ENCODE measurements around the gene ZBTB16. TPM values are rescaled to one million over a fixed set of nuclear protein-coding genes. Genes with fewer than 3 reads are reported as not detected.

ZBTB16 gene
- total RNA-seq, 1 donor from 2014 or later, result 0.54 TPM

DNA sequence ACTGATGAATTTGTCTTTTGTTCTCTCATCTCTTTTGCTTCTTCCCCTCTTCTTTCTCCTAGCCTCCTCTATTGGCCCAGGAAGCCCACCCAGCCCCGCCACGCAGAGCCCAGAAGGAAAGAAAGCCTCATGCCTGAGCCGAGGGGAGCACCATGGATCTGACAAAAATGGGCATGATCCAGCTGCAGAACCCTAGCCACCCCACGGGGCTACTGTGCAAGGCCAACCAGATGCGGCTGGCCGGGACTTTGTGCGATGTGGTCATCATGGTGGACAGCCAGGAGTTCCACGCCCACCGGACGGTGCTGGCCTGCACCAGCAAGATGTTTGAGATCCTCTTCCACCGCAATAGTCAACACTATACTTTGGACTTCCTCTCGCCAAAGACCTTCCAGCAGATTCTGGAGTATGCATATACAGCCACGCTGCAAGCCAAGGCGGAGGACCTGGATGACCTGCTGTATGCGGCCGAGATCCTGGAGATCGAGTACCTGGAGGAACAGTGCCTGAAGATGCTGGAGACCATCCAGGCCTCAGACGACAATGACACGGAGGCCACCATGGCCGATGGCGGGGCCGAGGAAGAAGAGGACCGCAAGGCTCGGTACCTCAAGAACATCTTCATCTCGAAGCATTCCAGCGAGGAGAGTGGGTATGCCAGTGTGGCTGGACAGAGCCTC lies 3.8 kb downstream of the ZBTB16 start:
- Mint-ChIP-seq H3K27me3 (ENCODE audit: unreplicated experiment) (peaks cover 9% of the 10 kb centered on the region), H3K9me3 (ENCODE audit: unreplicated experiment) (no peaks in the 10 kb centered on the region), H3K27ac (ENCODE audit: unreplicated experiment) (no peak overlapping the region), H3K4me3 (ENCODE audit: unreplicated experiment) (no peak overlapping the region), H3K4me1 (ENCODE audit: unreplicated experiment) (peaks cover 8% of the 10 kb centered on the region), H3K36me3 (ENCODE audit: low read depth, unreplicated experiment) (no peaks in the 10 kb centered on the region)
- no peak for DNase-seq (ENCODE audit: low spot score)
- TF ChIP-seq, protein P1, sequence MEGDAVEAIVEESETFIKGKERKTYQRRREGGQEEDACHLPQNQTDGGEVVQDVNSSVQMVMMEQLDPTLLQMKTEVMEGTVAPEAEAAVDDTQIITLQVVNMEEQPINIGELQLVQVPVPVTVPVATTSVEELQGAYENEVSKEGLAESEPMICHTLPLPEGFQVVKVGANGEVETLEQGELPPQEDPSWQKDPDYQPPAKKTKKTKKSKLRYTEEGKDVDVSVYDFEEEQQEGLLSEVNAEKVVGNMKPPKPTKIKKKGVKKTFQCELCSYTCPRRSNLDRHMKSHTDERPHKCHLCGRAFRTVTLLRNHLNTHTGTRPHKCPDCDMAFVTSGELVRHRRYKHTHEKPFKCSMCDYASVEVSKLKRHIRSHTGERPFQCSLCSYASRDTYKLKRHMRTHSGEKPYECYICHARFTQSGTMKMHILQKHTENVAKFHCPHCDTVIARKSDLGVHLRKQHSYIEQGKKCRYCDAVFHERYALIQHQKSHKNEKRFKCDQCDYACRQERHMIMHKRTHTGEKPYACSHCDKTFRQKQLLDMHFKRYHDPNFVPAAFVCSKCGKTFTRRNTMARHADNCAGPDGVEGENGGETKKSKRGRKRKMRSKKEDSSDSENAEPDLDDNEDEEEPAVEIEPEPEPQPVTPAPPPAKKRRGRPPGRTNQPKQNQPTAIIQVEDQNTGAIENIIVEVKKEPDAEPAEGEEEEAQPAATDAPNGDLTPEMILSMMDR (IDR thresholded peaks at IDR 0.05; ENCODE audit: unreplicated experiment), result no peak

DNA sequence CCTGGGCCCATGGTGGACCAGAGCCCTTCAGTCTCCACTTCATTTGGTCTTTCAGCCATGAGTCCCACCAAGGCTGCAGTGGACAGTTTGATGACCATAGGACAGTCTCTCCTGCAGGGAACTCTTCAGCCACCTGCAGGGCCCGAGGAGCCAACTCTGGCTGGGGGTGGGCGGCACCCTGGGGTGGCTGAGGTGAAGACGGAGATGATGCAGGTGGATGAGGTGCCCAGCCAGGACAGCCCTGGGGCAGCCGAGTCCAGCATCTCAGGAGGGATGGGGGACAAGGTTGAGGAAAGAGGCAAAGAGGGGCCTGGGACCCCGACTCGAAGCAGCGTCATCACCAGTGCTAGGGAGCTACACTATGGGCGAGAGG lies 4.3 kb downstream of the ZBTB16 start:
- Mint-ChIP-seq H3K36me3 (ENCODE audit: low read depth, unreplicated experiment) (no peaks in the 10 kb centered on the region), H3K9me3 (ENCODE audit: unreplicated experiment) (no peaks in the 10 kb centered on the region), H3K27ac (ENCODE audit: unreplicated experiment) (no peak overlapping the region), H3K4me1 (ENCODE audit: unreplicated experiment) (peaks cover 9% of the 10 kb centered on the region), H3K4me3 (ENCODE audit: unreplicated experiment) (no peak overlapping the region), H3K27me3 (ENCODE audit: unreplicated experiment) (peaks cover 9% of the 10 kb centered on the region)
- TF ChIP-seq, protein P1 (IDR thresholded peaks at IDR 0.05; ENCODE audit: unreplicated experiment), result no peak
- no peak for DNase-seq (ENCODE audit: low spot score)

DNA sequence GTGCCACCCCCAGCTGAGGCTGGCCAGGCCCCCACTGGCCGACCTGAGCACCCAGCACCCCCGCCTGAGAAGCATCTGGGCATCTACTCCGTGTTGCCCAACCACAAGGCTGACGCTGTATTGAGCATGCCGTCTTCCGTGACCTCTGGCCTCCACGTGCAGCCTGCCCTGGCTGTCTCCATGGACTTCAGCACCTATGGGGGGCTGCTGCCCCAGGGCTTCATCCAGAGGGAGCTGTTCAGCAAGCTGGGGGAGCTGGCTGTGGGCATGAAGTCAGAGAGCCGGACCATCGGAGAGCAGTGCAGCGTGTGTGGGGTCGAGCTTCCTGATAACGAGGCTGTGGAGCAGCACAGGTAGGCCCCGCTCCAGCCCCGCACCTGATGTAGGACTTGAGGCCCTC lies 4.7 kb downstream of the ZBTB16 start:
- Mint-ChIP-seq H3K27ac (ENCODE audit: unreplicated experiment) (no peak overlapping the region), H3K4me3 (ENCODE audit: unreplicated experiment) (no peak overlapping the region), H3K27me3 (ENCODE audit: unreplicated experiment) (peaks cover 9% of the 10 kb centered on the region), H3K4me1 (ENCODE audit: unreplicated experiment) (peaks cover 9% of the 10 kb centered on the region), H3K9me3 (ENCODE audit: unreplicated experiment) (no peaks in the 10 kb centered on the region), H3K36me3 (ENCODE audit: low read depth, unreplicated experiment) (no peaks in the 10 kb centered on the region)
- TF ChIP-seq, protein P1 (IDR thresholded peaks at IDR 0.05; ENCODE audit: unreplicated experiment), result no peak
- DNase-seq (ENCODE audit: low spot score), result no peak

DNA sequence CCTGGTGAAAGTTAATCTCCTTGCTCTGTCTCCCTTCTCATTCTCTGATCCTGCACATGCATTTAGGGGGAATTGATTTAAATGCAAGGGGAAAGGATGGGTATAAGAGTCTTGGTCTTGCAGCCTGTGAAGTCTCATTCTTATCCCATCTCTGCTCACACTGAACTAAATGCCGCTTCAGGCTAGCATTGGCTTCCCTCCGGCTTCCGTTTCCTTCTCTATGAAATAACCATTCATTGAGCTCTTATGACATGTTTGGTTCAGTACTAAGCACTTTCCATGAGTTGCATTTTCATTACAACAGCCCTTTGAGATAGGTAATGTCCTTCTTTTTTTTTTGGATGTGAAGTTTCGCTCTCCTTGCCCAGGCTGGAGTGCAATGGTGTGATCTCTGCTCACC lies 5.6 kb downstream of the ZBTB16 start:
- no peak overlapping the region for H3K27ac Mint-ChIP-seq (ENCODE audit: unreplicated experiment)
- peaks cover 5% of the 10 kb centered on the region for H3K27me3 Mint-ChIP-seq (ENCODE audit: unreplicated experiment)
- no peaks in the 10 kb centered on the region for H3K9me3 Mint-ChIP-seq (ENCODE audit: unreplicated experiment)
- H3K36me3 Mint-ChIP-seq (ENCODE audit: low read depth, unreplicated experiment), result no peaks in the 10 kb centered on the region
- no peak for DNase-seq (ENCODE audit: low spot score)
- no peak overlapping the region for H3K4me3 Mint-ChIP-seq (ENCODE audit: unreplicated experiment)
- peaks cover 9% of the 10 kb centered on the region for H3K4me1 Mint-ChIP-seq (ENCODE audit: unreplicated experiment)
- TF ChIP-seq, protein P1 (IDR thresholded peaks at IDR 0.05; ENCODE audit: unreplicated experiment), result no peak

DNA sequence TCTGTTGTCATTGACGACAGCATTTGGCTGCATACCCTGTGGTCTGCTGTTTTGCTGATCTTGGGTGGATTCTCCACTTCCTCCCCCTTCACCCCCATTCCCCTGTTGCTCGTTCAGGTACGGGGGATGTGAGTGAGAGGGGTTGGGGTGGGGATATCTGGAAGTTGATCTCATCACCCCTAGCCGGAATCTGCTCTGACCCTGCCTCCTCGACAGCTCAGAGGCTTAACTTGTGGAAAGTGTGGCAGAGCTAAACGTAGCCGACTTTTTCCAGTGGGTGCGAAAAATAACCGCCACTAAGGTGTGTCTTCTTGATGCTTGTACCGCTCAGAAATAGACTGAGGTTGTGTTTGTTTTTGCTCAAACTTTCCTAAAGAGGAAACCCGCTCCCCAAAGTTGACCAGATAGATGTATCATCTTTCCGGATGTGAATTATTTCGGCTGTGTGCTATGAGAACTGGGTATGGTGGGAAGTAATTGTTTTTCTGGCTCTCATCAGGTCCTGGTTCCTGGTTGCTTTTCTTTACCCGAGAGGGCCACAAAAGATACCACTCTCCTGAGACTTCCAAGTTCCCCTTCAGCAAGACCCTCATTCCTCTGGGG lies 6.6 kb downstream of the ZBTB16 start:
- DNase-seq (ENCODE audit: low spot score), result no peak
- Mint-ChIP-seq H3K4me1 (ENCODE audit: unreplicated experiment) (peaks cover 9% of the 10 kb centered on the region), H3K4me3 (ENCODE audit: unreplicated experiment) (no peak overlapping the region), H3K27me3 (ENCODE audit: unreplicated experiment) (peaks cover 3% of the 10 kb centered on the region), H3K36me3 (ENCODE audit: low read depth, unreplicated experiment) (no peaks in the 10 kb centered on the region), H3K27ac (ENCODE audit: unreplicated experiment) (no peak overlapping the region), H3K9me3 (ENCODE audit: unreplicated experiment) (no peaks in the 10 kb centered on the region)
- TF ChIP-seq, protein P1 (IDR thresholded peaks at IDR 0.05; ENCODE audit: unreplicated experiment), result no peak

All from endothelial cell (in vitro differentiated cells).